Stomach smooth muscle (tissue), 2 donors: Measurements from ENCODE around the gene RRN3.
"Not testable (repeated sequence)": the region's sequence is repeated elsewhere in the genome, so short reads cannot be mapped to it uniquely, and the experiment has no call there.

ENCODE experiments used
- H3K27ac ChIP-seq: one replicate; pipeline ENCODE4 v1.7.0; 2013; ENCODE audit warnings: mild to moderate bottlenecking, low read length, inconsistent platforms
- H3K27me3 ChIP-seq, 2 donors: one replicate each; pipeline ENCODE4 v1.7.0; 2013; ENCODE audit warnings: low read length in 2 of 2; ENCODE audit not compliant: insufficient read depth in 2 of 2, control insufficient read depth in 1 of 2
- H3K36me3 ChIP-seq, 2 donors: one replicate each; pipeline ENCODE4 v1.7.0; 2013; ENCODE audit warnings: low read length in 2 of 2; ENCODE audit not compliant: control insufficient read depth in 2 of 2, insufficient read depth in 2 of 2
- H3K4me1 ChIP-seq: one replicate; pipeline ENCODE4 v1.7.0; 2013; ENCODE audit warnings: low read length; ENCODE audit not compliant: control insufficient read depth, insufficient read depth
- H3K4me3 ChIP-seq, 2 donors: one replicate each; pipeline ENCODE4 v1.7.0; 2013; ENCODE audit warnings: low read length in 2 of 2
- H3K9ac ChIP-seq, 2 donors: one replicate each; pipeline ENCODE4 v1.7.0; 2013; ENCODE audit warnings: low read length in 2 of 2, mild to moderate bottlenecking in 1 of 2
- H3K9me3 ChIP-seq, 2 donors: one replicate each; pipeline ENCODE4 v1.7.0; 2013; ENCODE audit warnings: low read length in 2 of 2; ENCODE audit not compliant: control insufficient read depth in 2 of 2
- donor health status: healthy.
- donor health status: Pancreatic carcinoma.

The RRN3 gene

GRCh38 chr16:15023381-15024077 lies 70.5 kb downstream of the RRN3 start:
- Histone ChIP-seq H3K36me3 (peaks cover 20 to 29% of the 10 kb centered on the region in 2 donors), H3K4me1 (peaks cover 26% of the 10 kb centered on the region)
- H3K9me3 ChIP-seq, H3K27me3 ChIP-seq, H3K27ac ChIP-seq, H3K4me3 ChIP-seq, H3K9ac ChIP-seq: not testable (repeated sequence)

GRCh38 chr16:15022194-15022593 lies 71.9 kb downstream of the RRN3 start:
- not testable (repeated sequence) for H3K27me3 ChIP-seq, H3K4me3 ChIP-seq, H3K27ac ChIP-seq, H3K9me3 ChIP-seq
- Histone ChIP-seq H3K36me3 (peaks cover 20 to 29% of the 10 kb centered on the region in 2 donors), H3K9ac (peak overlapping the region in 1 of 2 donors; percentile 7), H3K4me1 (peaks cover 18% of the 10 kb centered on the region)

GRCh38 chr16:15021429-15021828 lies 72.6 kb downstream of the RRN3 start:
- H3K36me3 ChIP-seq, result peaks cover 22 to 27% of the 10 kb centered on the region in 2 donors

GRCh38 chr16:15016951-15017580 lies 77.0 kb downstream of the RRN3 start:
- H3K9ac ChIP-seq, H3K9me3 ChIP-seq, H3K27ac ChIP-seq, H3K4me3 ChIP-seq, H3K27me3 ChIP-seq: not testable (repeated sequence)
- peaks cover 10% of the 10 kb centered on the region for H3K4me1 ChIP-seq
- peaks cover 12 to 24% of the 10 kb centered on the region in 2 donors for H3K36me3 ChIP-seq

More at GRCh38 chr16:15021429-15021828, 72.6 kb downstream of the RRN3 start:
- H3K27me3 ChIP-seq, H3K27ac ChIP-seq, H3K4me3 ChIP-seq, H3K9ac ChIP-seq, H3K9me3 ChIP-seq: not testable (repeated sequence)
- H3K4me1 ChIP-seq, result peaks cover 18% of the 10 kb centered on the region

GRCh38 chr16:15016354-15016753 lies 77.7 kb downstream of the RRN3 start:
- not testable (repeated sequence) for H3K4me3 ChIP-seq, H3K27ac ChIP-seq
- peaks cover 11 to 19% of the 10 kb centered on the region in 2 donors for H3K36me3 ChIP-seq

GRCh38 chr16:15015671-15016070 lies 78.4 kb downstream of the RRN3 start:
- H3K27me3 ChIP-seq, H3K9me3 ChIP-seq, H3K4me1 ChIP-seq, H3K9ac ChIP-seq, H3K4me3 ChIP-seq, H3K27ac ChIP-seq: not testable (repeated sequence)
- H3K36me3 ChIP-seq, result peaks cover 11 to 19% of the 10 kb centered on the region in 2 donors

More at GRCh38 chr16:15016354-15016753, 77.7 kb downstream of the RRN3 start:
- H3K9ac ChIP-seq, H3K27me3 ChIP-seq, H3K9me3 ChIP-seq, H3K4me1 ChIP-seq: not testable (repeated sequence)

GRCh38 chr16:15012941-15013340 lies 81.1 kb downstream of the RRN3 start:
- H3K27ac ChIP-seq, H3K9me3 ChIP-seq, H3K4me1 ChIP-seq, H3K9ac ChIP-seq, H3K4me3 ChIP-seq, H3K27me3 ChIP-seq: not testable (repeated sequence)
- H3K36me3 ChIP-seq, result peaks cover 6 to 15% of the 10 kb centered on the region in 2 donors
